Measurements from ENCODE around the gene SETSIP.

GRCh38 chr1:92030656-92031107 lies 44.5 kb downstream of the SETSIP start:
- TF ChIP-seq CTCF (conservative IDR thresholded peaks at IDR 0.05), result no peak
- no peak for TF ChIP-seq ZFX (IDR thresholded peaks at IDR 0.05)

Measured in C4-2B (cell line).